Sigmoid colon (tissue), 7 donors: ENCODE data around the gene NEU2. TPM values are rescaled to one million over a fixed set of nuclear protein-coding genes. Genes with fewer than 3 reads are reported as not detected.

Experiments used
- DNase-seq: peaks from one replicate; pipeline ENCODE4 v3.0.0-alpha.2; 2019
- H3K27ac ChIP-seq, 4 donors: fragments of 200-600 bp; sonication (generic); one replicate each; pipeline ENCODE4 v1.5.1; 2016 to 2019; ENCODE audit warnings: mild to moderate bottlenecking in 1 of 4
- H3K27me3 ChIP-seq, 3 donors: fragments of 200-600 bp; sonication (generic); one replicate each; pipeline ENCODE4 v1.5.1; 2019; ENCODE audit warnings: mild to moderate bottlenecking in 1 of 3
- H3K36me3 ChIP-seq, 4 donors: fragments of 200-600 bp; sonication (generic); one replicate each; pipeline ENCODE4 v1.5.1; 2016 to 2019
- H3K4me1 ChIP-seq, 4 donors: fragments of 200-600 bp; sonication (generic); one replicate each; pipeline ENCODE4 v1.5.1; 2017 to 2019
- H3K4me3 ChIP-seq, 4 donors: fragments of 200-600 bp; sonication (generic); one replicate each; pipeline ENCODE4 v1.5.1; 2017 to 2019; ENCODE audit warnings: mild to moderate bottlenecking in 2 of 4, moderate library complexity in 1 of 4
- H3K9me3 ChIP-seq, 4 donors: fragments of 200-600 bp in 3 of 4; sonication (generic) in 3 of 4; one replicate each; pipeline versions ENCODE4 v1.5.1 to v1.6.1; 2013 to 2019
- EP300 ChIP-seq, 4 donors: sonication (generic); formaldehyde crosslinking; IDR thresholded peaks; one replicate each; pipeline ENCODE4 v1.6.1; 2017; ENCODE audit warnings: antibody characterized with exemption in 4 of 4
- POLR2A ChIP-seq, 2 donors: fragments of 450-650 bp; IDR thresholded peaks; one replicate each; pipeline ENCODE4 v1.6.1; 2016; ENCODE audit warnings: antibody characterized with exemption in 2 of 2, mild to moderate bottlenecking in 2 of 2, moderate library complexity in 2 of 2
- POLR2AphosphoS5 ChIP-seq, 4 donors: sonication (generic); formaldehyde crosslinking; IDR thresholded peaks; one replicate each; pipeline ENCODE4 v1.6.1; 2017; ENCODE audit warnings: antibody characterized with exemption in 4 of 4
- WGBS, 2 donors: extraction: QIAGEN DNeasy Blood & Tissue Kit; methylation state at CpG; one replicate each; pipeline ENCODE4 v1.1.7; 2013; 5-methylcytosine and 5-hydroxymethylcytosine counted together
- intact Hi-C: fragments of 100-400 bp; cut with DNase I; formaldehyde crosslinking; loops from one replicate; pipeline ENCODE4 v1.15.1; 2023
- polyA plus RNA-seq, 3 donors: library from polyadenylated mRNA; stranded (reverse); fragments of 200-250 nt; gene quantifications; one replicate each; pipeline ENCODE4 v1.2.3, GENCODE V29; 2013
- total RNA-seq, 4 donors: library from RNA; depleted of rRNA; stranded (reverse); fragments of >200 nt; gene quantifications; one replicate each; pipeline ENCODE4 v1.1.0, GENCODE V29; 2016
- TF ChIP-seq, protein P1 (sequence below), 4 experiments: fragments of 450-650 bp in 3 of 4; fragments of 200-600 bp in 1 of 4; IDR thresholded peaks; one replicate each; pipeline ENCODE4 v1.5.1; 2016 to 2019; ENCODE audit warnings: antibody characterized with exemption in 4 of 4, mild to moderate bottlenecking in 3 of 4, moderate library complexity in 2 of 4
- donor health status: healthy with polysubstance abuse.
- donor health status: Bipolar disorder and iron deficiency.
- donor health status: healthy.

NEU2 gene
- total and polyA plus RNA-seq, 7 donors = not detected

DNA sequence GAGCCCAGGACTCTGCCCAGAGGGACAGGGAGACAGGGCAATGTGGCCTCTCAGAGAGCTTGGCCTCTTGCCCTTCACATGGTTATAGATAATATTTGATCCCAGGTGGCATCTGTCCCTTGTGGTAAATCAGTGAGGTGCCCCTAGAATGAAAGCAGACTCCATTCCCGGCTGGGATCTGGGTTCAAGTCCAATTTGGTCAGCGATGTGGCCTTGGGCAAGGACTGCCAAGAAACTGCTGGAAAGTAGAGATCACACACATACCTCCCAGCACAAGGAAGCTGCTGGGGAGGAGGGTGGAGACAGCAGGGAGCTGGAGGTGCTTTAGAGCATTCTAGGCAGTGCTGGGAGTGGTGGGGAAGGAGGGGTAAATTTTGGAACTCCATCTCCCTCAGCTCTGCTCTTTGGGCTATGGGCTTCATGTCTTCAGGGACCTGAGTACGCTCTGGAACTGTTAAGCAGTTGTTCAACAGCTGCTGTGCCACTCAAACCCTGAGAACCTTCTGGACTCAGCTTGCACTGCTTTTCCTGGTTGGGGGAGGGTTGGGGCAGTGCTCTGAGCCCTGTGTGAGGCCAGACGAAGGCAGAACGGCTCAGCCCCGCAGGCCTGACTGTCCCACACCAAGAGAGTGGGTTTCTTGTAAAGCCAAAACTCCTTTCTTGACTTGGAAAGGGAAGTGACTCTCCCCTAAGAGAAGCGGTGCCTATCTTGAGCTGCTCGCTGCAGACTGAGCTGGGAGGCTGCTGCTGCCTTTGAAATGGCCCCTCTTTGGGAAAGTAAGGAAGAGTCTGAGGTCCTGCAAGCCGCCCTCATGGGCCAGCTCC lies 50.7 kb downstream of the NEU2 start:
- intact Hi-C loops = no loop called here
- Histone ChIP-seq H3K4me3 (no peak overlapping the region), H3K36me3 (no peaks in the 10 kb centered on the region), H3K9me3 (no peaks in the 10 kb centered on the region), H3K27me3 (no peaks in the 10 kb centered on the region), H3K27ac (peak overlapping the region; percentile 45 to 68 (median 66)), H3K4me1 (no peaks in the 10 kb centered on the region)
- no peak for TF ChIP-seq EP300 (IDR thresholded peaks at IDR 0.05)
- no peak for TF ChIP-seq POLR2AphosphoS5 (IDR thresholded peaks at IDR 0.05)
- TF ChIP-seq, protein P1, sequence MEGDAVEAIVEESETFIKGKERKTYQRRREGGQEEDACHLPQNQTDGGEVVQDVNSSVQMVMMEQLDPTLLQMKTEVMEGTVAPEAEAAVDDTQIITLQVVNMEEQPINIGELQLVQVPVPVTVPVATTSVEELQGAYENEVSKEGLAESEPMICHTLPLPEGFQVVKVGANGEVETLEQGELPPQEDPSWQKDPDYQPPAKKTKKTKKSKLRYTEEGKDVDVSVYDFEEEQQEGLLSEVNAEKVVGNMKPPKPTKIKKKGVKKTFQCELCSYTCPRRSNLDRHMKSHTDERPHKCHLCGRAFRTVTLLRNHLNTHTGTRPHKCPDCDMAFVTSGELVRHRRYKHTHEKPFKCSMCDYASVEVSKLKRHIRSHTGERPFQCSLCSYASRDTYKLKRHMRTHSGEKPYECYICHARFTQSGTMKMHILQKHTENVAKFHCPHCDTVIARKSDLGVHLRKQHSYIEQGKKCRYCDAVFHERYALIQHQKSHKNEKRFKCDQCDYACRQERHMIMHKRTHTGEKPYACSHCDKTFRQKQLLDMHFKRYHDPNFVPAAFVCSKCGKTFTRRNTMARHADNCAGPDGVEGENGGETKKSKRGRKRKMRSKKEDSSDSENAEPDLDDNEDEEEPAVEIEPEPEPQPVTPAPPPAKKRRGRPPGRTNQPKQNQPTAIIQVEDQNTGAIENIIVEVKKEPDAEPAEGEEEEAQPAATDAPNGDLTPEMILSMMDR (IDR thresholded peaks at IDR 0.05) = no peak
- TF ChIP-seq POLR2A (IDR thresholded peaks at IDR 0.05) = no peak
- DNase-seq = peak; percentile 41
- 54 to 76% methylated on average over 9 of the region's 9 CpGs for WGBS, 2 donors

DNA sequence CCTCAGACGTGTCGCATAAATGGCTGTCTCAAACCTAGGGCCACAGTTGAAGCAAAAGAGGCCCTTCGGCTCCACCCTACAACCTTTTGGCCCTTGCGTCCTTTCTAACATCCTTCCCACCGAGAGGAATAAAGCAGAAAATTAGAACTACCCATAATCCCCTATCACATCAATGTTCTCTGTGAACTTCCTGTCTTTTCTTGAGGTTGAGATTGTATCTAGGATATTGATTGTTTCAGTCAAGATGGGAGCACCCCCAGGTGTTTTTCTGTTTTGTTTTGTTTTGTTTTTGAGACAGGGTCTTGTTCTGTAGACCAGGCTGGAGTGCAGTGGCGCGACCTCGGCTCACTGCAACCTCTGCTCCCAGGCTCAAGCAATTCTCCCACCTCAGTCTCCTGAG lies 51.3 kb downstream of the NEU2 start:
- no peak for DNase-seq
- no peaks in the 10 kb centered on the region for H3K9me3 ChIP-seq
- no peaks in the 10 kb centered on the region for H3K27me3 ChIP-seq
- intact Hi-C loops = no loop called here
- H3K4me3 ChIP-seq = no peak overlapping the region
- TF ChIP-seq POLR2A (IDR thresholded peaks at IDR 0.05) (no peak), EP300 (IDR thresholded peaks at IDR 0.05) (no peak), POLR2AphosphoS5 (IDR thresholded peaks at IDR 0.05) (no peak)
- TF ChIP-seq, protein P1 (IDR thresholded peaks at IDR 0.05) = no peak
- no peaks in the 10 kb centered on the region for H3K36me3 ChIP-seq
- no peaks in the 10 kb centered on the region for H3K4me1 ChIP-seq
- peak overlapping the region; percentile 45 to 68 (median 66) for H3K27ac ChIP-seq
- 71 to 89% methylated on average over 8 of the region's 8 CpGs for WGBS, 2 donors

DNA sequence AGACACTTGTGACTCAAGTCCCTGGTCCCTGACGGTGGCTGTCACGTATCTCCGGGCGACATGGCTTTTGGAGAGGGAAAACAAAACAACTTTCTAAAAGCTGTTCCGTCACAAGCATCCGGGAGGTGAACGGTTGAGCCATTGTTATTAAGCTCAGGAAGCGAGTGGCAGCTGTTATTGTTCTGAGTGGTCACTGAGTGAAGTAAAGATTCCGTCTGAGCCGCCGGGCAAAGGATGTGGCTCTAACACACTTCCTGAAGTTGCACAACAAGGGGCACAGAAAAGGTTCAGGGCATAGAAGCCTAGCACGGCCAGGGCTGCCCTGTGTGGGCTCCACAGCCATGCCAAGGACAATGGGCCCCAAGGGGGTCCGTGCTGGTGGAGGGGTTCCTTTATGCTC lies 52.0 kb downstream of the NEU2 start:
- WGBS, 2 donors = 46 to 83% methylated on average over 13 of the region's 13 CpGs
- no peaks in the 10 kb centered on the region for H3K27me3 ChIP-seq
- H3K27ac ChIP-seq = peak overlapping the region; percentile 45 to 68 (median 66)
- peak; percentile 80 for DNase-seq
- no peaks in the 10 kb centered on the region for H3K9me3 ChIP-seq
- intact Hi-C loops = no loop called here
- no peaks in the 10 kb centered on the region for H3K36me3 ChIP-seq
- H3K4me3 ChIP-seq = no peak overlapping the region
- TF ChIP-seq POLR2AphosphoS5 (IDR thresholded peaks at IDR 0.05) (peak in 3 of 4 donors; percentile 15 to 61 (median 37)), EP300 (IDR thresholded peaks at IDR 0.05) (peak in 2 of 4 donors; percentile 7 to 75), POLR2A (IDR thresholded peaks at IDR 0.05) (no peak)
- TF ChIP-seq, protein P1 (IDR thresholded peaks at IDR 0.05) = no peak
- H3K4me1 ChIP-seq = no peaks in the 10 kb centered on the region

Other genes with a start within 250 kb of the NEU2 start
- gene SNORC, start 162.4 kb upstream of the NEU2 start, total RNA-seq = 1 to 10 TPM in 2 of 4 donors, under 1 TPM in 2; under 0.01 to 1.9 (median 0.71) TPM
- gene SNORC, start 162.4 kb upstream of the NEU2 start, polyA plus RNA-seq = 10 to 100 TPM in 1 of 3 donors, 1 to 10 TPM in 2; 7.2 to 13.2 (median 8.8) TPM
- under 1 TPM in 2 of 4 donors, not detected in 2; 0.28 to 0.36 TPM for gene NGEF, start 19.4 kb upstream of the NEU2 start, total RNA-seq
- gene NGEF, start 19.4 kb upstream of the NEU2 start, polyA plus RNA-seq = 10 to 100 TPM; 10.8 to 13.9 (median 13.6) TPM
- 10 to 100 TPM in 1 of 4 donors, 1 to 10 TPM in 3; 6.4 to 20.8 (median 9.4) TPM for gene INPP5D, start 27.7 kb downstream of the NEU2 start, total RNA-seq
- gene INPP5D, start 27.7 kb downstream of the NEU2 start, polyA plus RNA-seq = 10 to 100 TPM in 1 of 3 donors, 1 to 10 TPM in 2; 4.2 to 44.8 (median 4.4) TPM
- gene ATG16L1, start 219.0 kb downstream of the NEU2 start, total RNA-seq = 10 to 100 TPM; 19.6 to 37.3 (median 32.4) TPM
- gene ATG16L1, start 219.0 kb downstream of the NEU2 start, polyA plus RNA-seq = 10 to 100 TPM; 16.2 to 19.2 (median 18.2) TPM